ENCODE measurements around the gene WARS2.
"Not testable (repeated sequence)": the region's sequence is repeated elsewhere in the genome, so short reads cannot be mapped to it uniquely, and the experiment has no call there.

WARS2 gene

DNA sequence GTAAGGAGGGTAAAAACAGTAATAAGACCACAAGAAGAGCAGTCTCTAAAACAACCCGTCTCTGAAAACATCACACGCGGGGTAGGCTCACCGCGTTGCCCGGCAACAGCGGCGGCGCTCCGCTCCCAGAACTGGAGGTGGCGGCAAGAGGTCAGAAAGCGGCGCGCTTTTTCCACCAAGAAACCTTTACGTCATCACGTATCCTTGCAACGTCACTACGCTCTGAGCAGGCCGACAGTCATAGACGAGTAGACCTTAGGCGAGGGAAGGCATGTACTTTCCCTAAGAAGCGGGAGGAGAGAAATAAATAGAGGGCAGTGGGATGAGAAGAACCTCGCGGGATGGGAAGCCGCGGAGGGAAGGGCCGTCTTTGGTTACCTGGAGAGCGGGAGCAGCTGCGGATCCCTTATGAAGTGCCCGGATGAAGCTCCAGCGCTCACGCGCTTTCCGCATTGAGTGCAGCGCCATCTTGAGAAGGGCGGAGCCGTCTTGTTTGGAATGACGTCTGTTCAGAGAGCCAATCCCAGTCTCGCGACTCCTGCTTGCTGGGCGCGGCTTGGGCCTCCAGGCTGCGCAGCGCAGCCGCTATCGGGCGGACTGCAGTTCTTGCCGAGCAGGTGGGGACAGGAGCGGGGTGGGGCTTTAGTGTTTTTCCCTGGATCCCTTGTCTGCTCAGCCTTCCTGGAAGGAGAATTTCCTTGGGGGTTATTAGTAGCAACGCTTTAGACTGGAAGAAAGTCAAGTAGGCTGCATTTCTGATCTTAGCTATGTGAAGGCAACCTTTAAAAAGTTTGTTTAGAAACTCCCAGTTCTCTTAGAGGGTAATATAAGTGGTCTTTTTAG is at the start of gene WARS2:
WARS2 (minus strand) TSS at position 477 of the 843 bp plus-strand sequence; CDS start at position 468, 9 bp downstream.
- DNase-seq: peak; percentile 99

DNA sequence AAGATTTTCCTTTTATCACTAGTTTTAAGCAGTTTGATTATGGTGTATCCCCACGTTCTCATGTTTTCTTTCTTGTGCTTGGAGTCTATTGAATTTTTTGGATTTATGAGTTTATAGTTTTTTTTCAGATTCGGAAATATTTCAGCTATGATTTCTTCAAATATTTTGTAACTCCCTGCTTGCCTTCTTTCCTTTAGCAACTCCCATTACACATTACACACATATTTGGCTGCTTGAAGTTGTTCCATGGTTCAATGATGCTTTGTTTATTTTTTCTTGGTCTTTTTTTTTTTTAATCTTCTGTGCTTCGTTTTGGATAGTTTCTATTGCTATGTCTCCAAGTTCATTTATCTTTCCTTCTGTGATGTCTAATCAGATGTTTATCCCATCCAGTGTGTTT is 48.5 kb upstream of the WARS2 start:
- DNase-seq: no peak

DNA sequence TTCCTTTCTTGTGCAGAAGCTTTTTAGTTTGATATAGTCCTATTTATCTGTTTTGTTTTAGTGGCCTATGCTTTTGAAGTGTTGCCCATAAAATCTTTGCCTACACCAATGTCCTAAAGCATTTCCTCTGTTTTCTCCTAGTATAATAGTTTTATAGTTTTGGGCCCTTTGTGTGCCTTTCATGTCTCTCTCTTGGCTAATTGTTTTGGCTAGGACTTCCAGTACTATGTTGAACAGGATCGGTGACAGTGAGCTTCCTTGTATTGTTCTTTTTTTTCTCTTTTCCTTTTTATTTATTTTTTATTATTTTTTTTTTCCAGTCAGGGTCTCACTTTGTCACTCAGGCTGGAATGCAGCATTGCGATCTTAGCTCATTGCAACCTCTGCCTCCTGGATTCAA is 47.0 kb upstream of the WARS2 start:
- no peak for DNase-seq

DNA sequence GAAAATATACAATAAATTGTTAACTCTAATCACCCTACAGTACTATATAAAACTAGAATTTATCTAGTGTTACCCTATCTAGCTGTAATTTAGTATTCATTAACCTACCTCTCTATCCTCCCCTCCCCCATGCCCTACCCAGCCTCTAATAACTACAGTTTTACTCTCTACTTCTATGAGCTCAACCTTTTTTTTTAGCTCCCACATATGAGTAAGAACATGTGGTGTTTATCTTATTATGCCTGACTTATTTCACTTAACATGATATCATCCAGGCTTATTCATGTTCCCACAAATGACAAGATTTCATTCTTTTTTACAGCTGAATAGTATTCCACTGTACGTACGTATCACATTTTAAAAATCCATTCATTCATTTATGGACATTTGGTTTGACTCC is 46.0 kb upstream of the WARS2 start:
- no peak for DNase-seq

DNA sequence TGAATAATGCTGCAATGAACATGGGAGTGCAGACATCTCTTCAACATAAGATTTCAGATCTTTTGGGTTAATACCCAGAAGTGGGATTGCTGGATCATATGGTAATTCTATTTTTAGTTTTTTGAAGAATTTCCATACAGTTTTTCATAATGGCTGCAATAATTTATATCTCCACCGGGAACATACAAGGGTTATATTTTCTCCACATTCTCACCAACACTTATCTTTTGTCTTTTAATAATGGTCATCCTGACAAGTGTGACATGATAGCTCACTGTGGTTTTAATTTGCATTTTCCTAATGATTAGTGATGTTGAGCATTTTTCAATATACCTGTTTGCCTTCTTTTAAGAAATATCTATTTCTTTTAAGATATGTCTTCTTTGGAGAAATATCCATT is 44.5 kb upstream of the WARS2 start:
- DNase-seq: no peak

DNA sequence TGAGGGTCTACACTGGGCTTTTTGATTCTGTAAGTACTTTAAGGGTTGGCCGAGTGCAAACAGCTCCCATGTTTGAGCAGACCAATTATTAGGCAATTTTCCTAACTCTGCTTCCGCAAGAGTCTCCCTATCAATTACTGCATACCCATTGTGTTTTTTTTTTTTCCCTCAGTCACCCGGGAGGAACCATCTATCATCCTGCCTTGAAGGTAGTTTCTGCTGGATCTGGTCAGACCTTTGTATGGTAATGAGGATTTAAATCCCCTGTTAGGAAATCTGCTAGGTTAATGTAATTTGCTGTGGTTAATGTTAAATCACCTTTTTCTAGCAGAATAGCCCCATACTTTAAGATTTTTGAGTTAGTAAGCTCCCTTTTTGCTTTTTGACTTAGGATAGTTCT is 40.8 kb upstream of the WARS2 start:
- DNase-seq: no peak

DNA sequence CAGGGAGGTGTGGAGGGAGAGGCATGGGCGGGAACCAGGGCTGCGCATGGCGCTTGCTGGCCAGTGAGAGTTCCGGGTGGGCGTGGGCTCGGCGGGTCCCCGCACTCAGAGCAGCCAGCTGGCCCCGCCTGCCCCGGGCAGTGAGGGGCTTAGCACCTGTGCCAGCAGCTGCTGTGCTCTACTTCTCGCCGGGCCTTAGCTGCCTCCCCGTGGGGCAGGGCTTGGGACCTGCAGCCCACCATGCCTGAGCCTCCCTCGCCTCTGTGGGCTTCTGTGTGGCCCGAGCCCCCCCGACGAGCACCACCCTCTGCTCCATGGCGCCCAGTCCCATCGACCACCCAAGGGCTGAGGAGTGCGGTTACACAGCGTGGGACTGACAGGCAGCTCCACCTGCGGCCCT is 38.6 kb upstream of the WARS2 start:
- DNase-seq: no peak

DNA sequence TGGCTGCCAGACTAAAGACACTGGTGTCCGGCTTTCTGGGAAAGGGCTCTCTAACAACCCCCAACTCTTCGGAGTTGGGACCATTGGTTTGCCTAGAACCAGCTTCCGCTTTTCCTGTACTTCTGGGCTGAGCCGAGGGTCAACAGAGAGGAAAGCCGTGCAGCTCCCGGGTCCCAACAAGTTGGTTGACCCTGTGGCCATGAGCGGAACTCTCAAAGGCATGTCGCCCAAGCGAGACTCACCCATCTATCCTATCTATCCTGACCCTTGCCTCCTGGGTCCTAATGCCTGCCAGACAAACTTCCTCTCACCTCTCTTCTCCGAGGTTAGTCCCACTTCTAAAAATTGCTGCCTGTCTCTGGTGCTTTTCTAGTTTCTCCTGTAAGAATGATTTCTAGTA is 32.5 kb upstream of the WARS2 start:
- not testable (repeated sequence) for DNase-seq

DNA sequence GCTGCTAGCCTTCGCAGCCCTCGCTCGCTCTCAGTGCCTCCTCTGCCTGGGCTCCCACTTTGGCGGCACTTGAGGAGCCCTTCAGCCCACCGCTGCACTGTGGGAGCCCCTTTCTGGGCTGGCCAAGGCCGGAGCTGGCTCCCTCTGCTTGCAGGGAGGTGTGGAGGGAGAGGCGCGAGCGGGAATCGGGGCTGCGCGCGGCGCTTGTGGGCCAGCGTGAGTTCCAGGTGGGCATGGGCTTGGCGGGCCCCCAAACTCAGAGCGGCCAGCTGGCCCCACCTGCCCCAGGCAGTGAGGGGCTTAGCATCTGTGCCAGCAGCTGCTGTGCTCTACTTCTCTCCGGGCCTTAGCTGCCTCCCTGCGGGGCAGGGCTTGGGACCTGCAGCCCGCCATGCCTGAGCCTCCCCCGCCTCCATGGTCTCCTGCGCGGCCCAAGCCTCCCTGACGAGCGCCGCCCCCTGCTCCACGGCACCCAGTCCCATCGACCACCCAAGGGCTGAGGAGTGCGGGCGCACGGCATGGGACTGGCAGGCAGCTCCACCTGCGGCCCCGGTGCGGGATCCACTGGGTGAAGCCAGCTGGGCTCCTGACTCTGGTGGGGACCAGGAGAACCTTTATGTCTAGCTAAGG is 31.0 kb upstream of the WARS2 start:
- DNase-seq: not testable (repeated sequence)

DNA sequence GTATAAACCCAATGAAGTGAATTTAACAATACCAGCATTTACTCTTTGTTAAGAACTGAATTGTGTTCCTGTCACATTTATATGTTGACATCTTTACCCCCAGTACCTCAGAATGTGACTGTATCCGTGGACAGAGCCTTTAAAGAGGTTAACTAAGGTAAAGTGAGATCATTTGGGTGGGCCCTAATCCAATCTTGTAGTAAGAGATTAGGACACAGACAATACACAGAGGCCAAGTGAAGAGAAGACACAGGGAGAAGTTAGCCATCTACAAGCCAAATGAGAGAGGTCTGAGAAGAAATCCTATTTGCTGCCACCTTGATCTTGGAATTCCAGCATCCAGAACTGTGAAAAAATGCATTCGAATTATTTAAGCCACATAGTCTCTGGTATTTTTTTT is 22.9 kb upstream of the WARS2 start:
- DNase-seq: no peak

DNA sequence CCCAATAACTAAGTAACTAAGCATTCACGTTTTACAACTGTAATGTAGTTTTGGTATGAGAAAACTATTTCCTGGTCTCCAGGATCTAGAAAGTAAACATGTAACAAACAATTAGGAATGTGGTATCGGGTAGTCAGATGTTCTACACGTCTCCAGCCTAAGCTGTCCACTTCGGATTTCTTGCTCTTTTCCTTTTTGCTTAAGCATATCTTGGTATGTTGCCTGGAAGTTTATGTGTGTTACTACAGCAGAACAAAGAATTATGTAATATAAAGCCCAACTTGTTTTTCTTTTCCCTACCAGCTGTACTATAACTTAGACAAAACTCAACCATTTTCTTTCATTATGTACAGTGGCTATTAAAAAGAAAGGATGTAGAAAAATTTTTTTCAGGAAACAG is 20.4 kb upstream of the WARS2 start:
- DNase-seq: no peak

DNA sequence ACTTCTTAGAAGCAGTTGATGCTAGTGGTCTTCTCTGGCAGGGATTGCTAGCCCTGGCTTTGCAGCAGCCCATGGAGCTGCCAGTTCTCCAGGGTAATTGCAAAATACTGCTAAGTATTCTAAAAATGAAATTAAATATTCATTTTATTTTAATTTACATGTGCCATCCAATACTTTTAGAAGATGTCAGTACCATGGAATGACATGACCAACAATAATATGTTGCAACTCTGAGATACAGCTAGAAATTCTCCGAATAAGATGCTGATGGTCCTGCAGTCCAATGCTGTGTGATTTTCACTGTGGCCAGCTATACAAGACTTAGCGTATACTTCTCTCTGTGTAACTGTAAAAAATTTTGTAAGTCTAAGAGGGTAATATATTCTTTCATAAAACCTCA is 20.0 kb upstream of the WARS2 start:
- DNase-seq: no peak

DNA sequence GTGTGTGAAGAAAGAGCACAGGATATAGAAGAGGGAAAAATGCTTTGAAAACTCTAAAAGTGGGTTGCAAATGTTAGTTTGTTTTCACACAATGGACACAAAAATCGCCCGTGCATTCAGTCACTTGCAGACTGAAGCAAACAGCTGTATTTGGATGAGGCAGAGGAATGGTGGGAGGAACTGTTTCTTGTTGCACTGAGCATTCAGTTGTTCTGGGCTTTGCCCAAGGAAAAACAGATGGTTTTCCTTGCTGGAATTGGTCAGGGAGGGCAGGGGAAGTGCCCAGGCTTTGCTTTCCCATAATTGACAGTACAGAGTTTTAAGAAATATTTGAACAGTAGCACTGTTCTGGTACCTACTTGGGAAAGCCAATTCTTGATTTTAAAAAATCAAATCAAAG is 19.5 kb upstream of the WARS2 start:
- DNase-seq: no peak

DNA sequence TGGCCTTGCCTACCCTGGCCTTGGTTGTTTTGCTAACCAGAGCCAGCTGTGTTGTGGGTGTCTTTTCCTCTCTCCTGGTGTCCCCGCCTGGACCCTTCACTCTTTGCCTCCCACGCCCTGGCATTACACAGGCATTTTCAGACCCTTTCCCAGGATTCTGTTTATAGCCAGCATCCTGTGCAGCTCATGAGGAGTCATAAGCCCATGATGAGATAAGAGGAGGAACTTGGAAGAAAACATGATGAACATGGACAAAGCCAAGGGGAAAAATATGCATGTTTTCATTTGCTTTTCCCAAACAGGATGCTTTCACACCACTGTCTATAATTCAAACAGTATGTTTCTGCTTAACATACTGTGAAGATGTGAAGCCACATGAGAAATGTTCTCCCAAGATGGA is 18.7 kb upstream of the WARS2 start:
- DNase-seq: no peak

DNA sequence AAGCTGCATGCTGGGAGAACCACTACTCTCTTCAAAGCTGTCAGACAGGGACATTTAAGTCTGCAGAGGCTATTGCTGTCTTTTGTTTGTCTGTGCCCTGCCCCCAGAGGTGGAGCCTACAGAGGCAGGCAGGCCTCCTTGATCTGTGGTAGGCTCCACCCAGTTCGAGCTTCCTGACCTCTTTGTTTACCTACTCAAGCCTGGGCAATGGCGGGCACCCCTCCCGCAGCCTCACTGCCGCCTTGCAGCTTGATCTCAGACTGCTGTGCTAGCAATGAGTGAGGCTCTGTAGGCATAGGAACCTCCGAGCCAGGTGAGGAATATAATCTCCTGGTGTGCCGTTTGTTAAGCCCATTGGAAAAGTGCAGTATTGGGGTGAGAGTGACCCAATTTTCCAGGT is 16.3 kb upstream of the WARS2 start:
- DNase-seq: not testable (repeated sequence)

DNA sequence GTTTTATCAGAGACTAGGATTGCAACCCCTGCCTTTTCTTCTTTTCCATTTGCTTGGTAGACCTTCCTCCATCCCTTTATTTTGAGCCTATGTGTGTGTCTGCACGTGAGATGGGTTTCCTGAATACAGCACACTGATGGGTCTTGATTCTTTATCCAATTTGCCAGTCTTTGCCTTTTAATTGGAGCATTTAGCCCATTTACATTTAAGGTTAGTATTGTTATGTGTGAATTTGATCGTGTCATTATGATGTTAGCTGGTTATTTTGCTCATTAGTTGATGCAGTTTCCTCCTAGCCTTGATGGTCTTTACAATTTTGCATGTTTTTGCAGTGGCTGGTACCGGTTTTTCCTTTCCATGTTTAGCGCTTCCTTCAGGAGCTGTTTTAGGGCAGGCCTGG is 14.6 kb upstream of the WARS2 start:
- DNase-seq: not testable (repeated sequence)

DNA sequence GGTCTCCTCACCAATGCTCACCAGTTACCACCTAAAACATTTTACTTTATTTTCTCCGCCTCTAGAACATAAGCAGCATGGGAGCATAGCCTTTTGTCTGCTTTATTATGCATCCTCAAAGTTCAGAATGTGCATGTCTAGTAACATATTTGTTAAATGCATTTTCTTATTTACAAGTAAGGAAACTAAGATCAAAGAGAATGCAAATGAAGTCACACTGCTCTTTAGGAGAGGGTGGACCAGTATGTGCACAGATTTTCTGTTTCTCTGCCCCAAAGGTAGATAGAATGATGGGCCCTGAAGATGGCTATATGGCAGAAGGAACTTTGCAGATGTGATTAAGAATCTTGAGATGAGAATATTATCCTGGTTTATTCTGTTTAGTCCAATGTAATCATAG is 9.7 kb upstream of the WARS2 start:
- no peak for DNase-seq

DNA sequence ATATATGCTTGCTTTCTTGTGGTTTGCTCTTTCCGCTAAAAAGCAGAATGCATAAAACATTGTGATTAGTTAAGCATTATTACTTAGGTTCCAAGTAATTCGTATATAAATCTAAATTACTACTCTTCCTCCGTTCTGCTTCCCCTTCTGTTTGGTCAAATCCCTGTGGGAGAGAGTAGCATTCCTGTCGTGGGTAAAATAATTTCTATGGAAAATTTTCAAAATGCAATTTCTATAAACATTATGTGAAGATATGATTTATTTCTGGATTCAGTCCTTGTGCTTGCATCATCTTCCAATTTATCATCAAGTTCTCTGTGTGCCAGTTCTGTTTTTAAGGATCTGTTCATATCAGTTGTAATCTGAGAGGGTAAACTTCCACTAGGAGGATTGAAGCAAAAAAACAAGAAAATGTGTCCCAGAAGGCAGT is 7.2 kb upstream of the WARS2 start:
- no peak for DNase-seq

DNA sequence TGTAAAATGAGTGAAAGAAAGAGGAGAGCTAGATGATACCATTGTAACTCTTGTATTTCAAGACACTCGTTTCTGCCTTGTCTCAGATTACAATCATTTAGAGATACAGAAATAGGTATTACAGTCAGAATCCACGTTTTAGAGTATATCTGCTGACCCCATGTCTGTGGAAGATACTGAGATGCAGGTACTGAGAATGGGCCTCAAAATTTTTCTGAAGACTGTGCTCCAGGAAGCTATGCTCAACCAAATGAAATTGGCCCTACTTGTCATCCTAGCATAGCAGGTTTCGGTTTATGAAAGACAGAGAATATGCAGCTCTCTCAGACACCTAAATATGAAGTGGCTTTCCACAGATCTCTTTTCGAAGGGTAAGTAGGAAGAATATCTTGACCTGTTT is 6.0 kb upstream of the WARS2 start:
- no peak for DNase-seq

DNA sequence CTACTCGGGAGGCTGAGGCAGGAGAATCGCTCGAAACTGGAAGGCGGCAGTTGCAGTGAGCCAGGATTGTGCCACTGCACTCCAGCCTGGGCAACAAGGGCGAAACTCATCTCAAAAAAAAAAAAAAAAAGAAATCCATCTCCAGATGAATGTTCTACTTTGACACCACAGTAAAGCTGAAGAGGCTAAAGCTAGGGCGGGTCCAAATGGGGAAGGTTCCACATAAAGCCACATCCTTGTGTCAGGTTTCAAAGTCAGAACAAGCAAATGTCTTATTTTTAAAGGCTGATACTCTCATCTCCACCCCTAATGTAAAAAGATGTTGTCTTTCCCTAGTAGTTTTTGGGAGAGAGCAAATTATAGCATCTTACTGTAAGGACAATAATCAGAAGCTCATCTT is 4.4 kb upstream of the WARS2 start:
- DNase-seq: no peak

DNA sequence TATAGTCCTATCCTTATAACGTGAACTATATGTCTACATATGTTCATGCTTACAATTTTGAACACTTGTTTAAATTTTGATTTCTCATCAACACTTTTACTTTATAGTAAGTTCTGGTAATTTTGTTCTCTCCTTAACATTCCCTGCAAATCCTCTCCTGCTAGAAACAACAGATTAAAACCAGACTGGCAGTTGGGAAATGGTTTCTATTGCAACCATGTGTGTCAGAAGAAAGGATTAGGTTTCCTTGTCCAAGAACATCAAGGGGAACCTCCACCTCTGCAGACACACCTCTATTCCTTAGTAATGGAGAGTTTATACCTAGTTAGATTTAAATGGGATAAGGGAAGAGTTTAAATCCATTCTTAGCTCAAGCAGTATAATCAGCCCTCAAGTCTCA is 3.3 kb upstream of the WARS2 start:
- DNase-seq: no peak

DNA sequence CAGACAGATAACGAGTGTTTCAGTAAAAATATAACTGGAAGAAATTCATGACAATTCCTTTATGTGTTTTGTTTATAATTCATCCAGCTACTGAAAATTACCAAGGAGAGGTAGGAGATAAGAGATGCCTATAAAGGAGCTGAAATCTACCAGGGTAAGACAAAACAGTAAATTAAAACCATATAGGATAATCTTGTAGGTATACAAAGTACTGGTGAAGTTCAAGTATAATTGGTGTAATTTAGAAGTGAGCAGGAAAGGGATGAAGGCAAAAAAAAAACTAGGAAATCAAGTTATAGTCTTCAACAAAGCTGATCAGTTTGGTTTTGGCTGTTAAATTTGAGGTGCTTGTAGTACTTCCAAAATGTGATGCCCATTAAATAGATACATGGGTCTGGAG is 1.2 kb upstream of the WARS2 start:
- DNase-seq: no peak

DNA sequence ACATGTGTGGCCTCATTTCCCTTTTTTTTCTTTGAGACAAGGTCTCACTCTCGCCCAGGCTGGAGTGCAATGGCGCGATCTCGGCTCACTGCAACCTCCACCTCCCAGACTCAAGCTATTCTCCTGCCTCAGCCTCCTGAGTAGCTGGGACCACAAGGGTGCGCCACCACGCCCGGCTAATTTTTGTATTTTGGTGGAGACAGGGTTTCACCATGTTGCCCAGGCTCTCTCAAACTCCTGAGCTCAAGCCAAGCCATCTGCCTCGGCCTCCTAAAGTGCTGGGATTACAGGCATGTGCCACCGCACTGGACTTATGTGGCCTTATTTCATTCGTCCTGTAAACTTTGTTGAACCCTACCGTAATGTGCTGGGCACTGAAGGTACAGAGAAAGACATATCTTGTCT is 569 bp upstream of the WARS2 start:
- DNase-seq: no peak

DNA sequence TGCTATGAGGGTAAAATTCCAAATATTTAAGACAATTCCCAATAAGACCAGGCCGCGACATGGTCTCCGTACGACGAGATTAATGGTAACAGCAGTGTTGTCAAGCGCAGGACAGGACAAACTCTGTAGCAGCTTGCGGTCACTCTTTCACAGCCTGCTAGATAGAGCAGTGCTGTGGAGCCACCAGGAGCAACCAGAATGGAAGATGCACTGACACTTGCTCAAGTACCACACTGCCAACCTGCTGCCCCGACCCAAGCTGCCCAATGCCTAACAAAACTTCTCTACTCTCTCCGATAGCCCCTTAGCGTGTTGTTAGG is 636 bp downstream of the WARS2 start:
- no peak for DNase-seq

DNA sequence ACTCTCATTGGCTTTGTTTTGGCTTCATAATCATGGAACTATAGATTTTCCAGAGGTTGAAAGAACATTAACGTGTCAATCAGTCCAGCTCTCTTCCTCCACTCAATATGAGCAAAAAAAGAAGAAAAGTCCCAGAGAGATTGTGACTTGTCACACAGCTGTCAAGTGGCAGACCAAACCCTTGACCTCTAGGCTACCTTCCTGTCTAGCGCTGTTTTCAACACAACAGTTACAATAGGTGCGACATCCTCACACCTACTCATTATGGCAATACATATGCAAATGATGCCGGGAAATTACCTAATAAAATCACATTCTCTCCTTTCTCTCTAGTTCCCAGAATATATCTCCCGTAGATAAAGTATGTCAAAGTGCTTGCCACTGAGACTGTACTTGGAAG is 1.1 kb downstream of the WARS2 start:
- no peak for DNase-seq
